Stimulated activated CD4-positive, alpha-beta T cell treated with anti-CD3 and anti-CD28 coated beads, TNF-alpha, amount 100 ng/mL, for 1 hour (primary cell): ENCODE results near the gene SESN2.

ENCODE experiments used
- DNase-seq, 3 donors: peaks; one replicate each; pipeline ENCODE4 v3.0.0-alpha.2; 2020; ENCODE audit warnings: low read depth in 3 of 3, low spot score in 1 of 3

The SESN2 gene

DNA sequence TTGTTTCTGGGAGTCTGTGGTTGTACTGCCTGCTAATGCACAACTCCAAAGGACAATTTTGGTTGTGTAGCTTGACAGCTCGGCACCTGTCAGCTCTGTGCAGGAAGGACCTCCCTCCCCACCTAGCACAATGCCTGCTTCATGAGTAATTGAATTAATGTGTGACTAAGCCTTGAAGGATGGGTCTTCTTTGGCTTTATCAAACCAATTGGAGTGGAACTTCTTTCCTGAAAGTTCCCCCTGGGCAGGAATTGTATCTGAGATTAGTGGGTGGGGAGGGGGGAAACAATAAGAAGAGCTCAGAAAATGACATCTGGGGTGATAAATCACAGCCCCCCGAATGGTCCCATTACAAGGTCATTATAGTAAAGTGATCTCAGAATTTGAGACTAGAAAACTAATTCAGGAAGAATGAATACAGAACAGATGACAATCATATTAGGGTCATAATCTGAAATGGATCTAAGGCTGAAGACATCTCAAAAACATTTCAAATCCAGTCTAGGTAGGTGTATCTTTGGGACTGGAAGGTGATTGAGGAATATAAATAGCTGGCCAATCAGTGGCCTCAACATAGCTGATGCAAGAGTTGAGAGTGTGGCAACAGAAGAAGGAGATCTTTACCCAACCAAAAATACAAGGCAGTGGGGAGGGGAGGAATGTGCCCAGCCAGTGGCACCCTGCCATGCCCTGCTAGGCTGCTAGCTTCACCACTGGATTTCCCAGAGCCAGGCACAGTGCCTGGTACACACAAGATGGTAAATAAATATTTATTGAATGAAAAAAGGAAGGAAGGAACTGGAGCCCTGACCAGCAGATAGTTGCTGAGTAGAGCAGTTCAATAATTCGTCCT lies 10.1 kb upstream of the SESN2 start:
- no peak for DNase-seq

DNA sequence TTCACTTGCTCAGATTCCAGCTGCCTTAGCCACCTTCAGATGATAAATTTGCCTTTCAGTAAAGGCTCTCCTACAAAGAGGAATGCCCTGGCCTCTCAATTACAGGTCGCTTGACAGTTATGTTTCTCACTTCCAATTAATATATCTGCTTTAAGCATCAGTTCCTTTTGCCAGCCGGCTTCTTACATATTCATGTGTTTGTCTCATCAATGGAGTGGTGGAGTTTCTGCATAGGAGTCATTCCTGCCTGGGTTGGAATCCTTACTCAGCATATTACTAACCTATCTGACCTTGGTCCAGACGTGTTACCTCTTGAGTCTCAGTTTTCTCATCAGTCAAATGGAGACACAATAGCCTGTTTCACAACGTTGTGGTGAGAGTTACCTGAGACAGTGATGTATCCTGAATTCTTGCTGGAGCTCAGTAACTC lies 9.4 kb upstream of the SESN2 start:
- no peak for DNase-seq

DNA sequence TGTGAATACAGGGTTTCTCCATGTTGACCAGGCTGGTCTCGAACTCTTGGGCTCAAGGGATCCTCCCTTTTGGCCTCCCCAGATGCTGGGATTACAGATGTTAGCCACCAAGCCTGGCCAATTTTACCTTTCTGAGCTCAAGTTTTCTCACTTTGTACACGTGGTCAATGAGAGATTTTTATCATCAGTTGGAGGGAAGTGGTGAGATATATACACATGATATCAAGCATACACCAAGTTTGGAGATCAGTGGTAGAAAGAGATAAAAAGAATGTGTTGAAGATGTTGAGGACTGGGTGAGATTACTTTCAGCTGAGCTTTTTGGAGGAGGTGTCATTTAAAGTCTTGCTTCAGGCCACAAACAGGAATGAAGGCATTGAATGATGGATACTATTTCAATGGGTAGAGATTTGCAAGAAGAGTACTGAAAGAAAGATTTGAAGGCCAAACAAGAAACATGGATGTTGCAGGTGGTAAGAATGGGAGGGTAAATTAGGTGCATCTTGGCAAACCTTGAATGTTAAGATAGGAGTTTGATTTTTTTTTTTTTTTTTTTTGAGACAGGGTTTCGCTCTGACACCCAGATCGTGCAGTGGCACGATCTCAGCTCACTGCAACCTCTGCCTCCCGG lies 3.0 kb upstream of the SESN2 start:
- no peak for DNase-seq

DNA sequence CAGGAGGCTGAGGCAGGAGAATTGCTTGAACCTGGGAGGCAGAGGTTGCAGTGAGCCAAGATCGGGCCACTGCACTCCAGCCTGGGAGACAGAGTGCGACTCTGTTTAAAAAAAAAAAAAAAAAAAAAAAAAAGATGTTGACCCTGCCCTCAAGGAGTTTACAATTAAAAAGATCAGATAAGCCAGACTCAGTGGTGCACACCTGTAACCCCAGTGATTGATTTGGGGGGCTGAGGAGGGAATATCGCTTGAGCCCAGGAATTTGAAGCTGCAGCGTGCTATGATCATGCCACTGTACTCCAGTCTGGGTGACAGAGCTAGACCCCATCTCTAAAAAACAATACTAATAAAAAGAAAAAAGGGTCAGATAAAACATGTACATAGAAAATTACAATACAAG lies 1.6 kb upstream of the SESN2 start:
- no peak for DNase-seq

DNA sequence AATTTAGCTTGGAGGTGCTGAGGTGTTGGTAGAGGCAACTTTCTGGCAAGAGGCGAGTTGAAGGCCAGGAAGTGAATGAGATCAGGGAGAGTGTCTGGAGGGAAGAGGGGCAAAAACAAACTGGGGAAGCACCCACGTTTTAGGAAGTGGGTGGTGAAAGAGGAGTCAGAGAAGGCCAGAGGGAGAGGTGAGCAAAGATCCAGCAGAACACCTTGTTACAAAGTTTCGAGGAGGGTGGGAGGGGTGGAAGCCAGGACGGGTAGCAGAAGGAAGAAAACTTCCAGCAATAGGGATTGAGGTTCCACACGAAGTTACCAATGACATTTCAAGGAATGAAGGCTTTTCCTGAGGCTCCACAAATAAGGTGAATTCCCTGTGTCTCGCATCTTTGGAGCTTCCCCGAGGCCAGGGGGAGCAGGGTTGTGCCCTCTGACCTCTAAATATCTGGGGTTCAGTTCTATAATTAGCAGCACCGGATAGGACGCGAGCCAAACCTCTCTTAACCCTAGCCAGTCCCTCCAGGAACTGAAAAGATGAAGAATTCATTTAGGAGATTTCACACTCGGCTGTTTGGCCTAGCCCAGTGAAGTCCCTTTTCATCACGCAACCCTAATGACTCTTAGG lies 578 bp upstream of the SESN2 start:
- DNase-seq, result no peak

DNA sequence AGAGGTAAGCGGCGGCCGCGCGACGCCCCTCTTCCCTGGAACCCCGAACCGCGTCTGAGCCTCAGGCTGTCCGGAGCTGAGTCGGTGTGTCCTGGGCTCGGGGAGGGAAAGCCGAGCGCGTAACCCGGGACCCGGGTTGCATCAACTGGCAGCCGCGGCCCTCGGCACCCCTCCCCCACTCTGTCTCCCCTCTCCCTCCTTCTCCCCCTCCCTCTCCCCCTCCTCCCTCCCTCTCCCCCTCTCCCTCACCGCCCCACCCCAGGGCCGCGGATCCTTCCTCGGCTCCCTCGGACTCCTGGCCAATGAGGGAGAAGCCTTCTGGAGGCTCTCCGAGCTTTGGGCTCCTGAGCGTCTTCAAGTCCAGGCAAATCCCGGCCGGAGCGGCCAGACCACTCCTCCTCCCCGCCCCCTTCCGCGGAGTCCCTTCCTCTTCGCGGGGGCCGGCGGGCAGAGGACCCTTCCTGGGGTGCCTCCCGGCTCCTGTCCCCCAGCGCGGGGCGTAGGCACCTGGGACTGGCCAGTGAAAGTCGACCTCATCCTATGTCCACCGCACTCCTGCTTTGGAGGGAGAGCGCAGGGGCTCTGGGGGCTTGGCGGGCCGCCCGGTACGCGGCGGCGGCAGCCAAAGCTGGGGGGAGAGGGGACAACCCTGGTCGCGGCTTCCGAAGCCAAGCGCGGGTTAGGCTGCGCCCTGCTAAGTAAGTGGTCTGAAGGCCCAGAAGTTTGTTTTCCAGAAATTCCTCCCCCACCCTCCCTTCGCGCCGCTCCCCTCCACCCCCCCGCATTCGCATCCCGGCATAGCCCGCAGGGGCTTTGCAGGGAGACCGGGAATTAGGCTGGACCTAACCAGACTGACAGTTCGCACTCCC lies 850 bp downstream of the SESN2 start:
- peak in 1 of 3 donors; percentile 26 for DNase-seq

DNA sequence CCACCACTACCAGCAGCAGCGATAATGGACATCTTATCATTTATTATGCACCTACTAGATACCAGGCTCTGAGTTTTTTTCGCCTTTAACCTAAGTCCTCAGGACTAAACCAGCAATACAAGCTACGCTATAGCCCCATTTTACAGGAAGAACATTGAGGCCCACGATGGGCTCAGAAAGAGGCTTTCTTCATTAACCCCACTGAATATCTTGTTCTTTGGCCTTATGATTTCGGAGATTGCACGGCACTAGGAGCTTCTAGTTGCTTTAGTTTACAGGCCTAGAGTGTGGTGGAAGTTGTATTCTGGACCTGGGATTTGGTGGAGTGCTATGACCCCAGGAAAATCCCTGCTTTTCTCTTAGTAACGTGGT lies 1.5 kb downstream of the SESN2 start:
- DNase-seq, result no peak

DNA sequence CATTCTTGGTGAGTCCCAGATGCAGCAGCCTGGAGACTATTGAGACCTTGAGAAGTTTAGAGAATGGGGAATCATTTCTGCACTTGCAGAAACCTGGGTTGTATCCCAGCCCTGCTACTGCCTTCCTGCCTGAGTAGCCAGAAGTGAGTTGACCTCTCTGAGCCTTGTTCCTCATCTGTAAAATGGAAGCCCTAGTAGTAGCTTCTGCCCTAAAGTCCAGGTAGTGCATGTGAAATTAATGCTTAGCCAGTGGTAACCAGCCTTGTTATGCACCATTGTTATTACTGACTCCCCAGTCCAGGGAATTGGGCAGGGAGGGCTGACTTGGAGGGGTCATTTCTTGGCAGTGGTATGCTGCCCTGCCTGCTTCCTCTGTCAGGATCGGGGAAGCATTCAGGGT lies 5.6 kb downstream of the SESN2 start:
- DNase-seq, result no peak

DNA sequence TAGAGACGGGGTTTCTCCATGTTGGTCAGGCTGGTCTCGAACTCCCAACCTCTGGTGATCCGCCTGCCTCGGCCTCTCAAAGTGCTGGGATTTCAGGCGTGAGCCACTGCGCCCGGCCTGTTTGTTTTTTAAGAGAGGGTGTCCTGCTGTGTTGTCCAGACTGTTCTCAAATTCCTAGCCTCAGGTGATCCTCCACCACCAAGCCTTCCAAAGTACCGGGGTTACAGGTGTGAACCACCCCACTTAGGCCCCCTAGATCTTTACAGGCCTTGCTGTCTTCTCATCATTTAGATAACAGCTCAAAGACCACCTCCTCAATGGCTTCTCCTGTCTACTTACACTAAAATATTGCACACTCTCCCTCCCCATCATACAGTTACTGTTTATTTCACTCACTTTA lies 6.3 kb downstream of the SESN2 start:
- no peak for DNase-seq

DNA sequence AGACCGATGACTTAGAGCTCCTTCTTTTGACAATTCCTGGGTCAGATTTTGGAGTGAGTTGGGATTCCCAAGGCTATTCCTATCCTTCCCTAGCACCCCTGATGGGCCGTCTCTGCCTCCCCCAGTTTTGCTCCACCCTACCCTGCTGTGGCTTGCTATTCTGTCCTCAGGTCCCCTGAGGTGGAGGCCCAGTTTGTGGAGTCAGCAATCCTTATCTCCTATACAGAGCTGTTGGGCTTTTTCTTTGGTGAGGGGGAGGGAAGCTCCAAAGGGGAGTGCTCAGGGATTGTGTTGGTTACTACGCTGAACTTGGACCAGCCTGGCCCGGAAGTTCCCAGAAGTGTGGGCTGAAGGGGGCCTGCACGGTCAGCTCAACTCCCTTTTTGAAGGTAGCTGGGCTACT lies 7.6 kb downstream of the SESN2 start:
- DNase-seq, result no peak

DNA sequence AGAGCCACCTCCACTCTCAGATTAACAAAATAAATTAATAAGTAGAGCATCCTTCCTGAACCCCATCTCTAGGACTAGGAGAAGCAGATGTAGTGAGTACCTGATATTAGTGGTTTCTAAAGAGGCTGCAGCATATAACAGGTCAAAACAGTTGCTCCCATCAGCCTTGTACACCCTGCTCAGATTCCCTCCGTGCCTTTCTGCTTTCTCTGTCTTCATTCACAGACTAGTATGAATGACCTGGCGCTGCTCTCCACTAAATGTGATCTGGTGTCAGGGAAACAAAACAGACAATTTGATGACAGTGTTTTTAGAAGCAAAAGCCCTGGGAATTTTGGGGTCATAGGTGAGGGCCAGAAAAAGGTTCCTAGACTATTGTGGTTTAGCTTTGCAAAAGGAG lies 8.3 kb downstream of the SESN2 start:
- no peak for DNase-seq

DNA sequence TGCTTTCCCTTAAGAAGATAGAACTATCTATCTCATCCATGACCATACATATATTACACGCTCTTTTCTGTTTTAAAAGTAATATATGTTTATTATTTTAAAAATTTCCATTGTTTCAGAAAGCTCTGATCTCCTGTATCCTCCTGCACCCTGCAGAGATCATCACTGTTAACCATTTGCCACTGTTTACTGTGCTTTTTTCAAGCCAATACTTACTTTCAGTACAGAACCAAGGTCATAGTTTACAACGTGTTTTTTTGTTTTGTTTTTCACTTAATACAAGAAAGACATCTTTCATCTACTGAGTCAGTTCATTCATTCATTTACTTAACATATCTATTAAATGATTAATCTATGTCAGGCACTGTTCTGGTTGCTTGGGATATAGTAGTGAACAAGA lies 10.2 kb downstream of the SESN2 start:
- no peak for DNase-seq

DNA sequence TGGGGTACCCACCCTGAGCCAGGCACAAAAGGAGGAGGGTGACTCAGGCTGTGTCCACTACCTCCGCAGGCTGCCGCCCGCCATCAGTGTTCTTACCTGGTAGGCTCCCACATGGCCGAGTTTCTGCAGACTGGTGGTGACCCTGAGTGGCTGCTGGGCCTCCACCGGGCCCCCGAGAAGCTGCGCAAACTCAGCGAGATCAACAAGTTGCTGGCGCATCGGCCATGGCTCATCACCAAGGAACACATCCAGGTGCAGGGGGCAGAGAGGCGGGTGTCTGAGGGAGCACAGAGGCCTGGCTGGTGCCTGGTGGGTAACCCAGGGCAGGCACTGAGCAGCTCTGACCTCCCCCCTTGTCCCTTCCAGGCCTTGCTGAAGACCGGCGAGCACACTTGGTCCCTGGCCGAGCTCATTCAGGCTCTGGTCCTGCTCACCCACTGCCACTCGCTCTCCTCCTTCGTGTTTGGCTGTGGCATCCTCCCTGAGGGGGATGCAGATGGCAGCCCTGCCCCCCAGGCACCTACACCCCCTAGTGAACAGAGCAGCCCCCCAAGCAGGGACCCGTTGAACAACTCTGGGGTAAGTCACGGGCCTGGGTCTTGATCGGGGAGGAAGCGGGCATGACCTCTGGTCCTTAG lies 13.0 kb downstream of the SESN2 start:
- DNase-seq, result no peak

DNA sequence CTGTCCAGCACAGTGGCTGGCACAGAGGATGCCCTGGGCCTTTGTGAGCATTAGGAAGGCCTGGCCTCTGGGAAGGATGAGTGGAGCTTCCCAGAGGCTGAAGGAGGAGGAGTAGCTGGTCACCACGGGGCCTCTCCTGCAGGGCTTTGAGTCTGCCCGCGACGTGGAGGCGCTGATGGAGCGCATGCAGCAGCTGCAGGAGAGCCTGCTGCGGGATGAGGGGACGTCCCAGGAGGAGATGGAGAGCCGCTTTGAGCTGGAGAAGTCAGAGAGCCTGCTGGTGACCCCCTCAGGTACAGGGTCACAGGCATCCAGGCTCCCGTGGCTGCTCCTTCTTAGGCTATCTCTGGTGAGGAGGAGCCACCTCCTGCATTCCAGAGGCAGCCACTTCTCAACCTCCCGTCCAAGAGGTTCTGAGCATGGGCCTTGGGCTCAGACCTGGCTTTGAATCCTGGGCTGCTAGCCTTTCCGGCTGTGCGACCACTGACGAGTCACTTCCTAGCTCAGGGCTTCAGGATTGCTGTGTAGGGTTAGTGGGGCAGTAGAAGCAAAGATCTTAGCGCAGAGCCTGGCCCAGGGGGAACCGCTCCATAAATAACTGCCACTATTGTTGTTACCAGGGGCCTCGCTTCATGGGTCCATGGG lies 14.0 kb downstream of the SESN2 start:
- no peak for DNase-seq

DNA sequence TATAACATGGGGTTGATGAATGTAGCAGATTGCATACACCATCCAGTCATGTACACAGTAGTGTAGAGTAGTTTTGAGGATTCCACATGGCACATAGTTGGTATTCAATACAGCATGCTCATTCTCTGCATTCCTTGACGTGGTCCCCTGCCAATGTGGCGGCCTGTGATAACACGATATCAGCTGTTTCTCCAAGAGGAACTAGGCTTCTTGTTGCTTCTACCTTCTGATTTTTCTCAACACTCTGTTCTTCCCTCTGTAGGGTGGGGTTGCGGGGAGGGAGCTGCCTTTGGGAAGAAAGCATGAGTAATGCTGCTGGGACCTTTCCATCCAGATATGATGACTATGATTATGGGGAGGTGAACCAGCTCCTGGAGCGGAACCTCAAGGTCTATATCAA lies 19.4 kb downstream of the SESN2 start:
- DNase-seq, result no peak

DNA sequence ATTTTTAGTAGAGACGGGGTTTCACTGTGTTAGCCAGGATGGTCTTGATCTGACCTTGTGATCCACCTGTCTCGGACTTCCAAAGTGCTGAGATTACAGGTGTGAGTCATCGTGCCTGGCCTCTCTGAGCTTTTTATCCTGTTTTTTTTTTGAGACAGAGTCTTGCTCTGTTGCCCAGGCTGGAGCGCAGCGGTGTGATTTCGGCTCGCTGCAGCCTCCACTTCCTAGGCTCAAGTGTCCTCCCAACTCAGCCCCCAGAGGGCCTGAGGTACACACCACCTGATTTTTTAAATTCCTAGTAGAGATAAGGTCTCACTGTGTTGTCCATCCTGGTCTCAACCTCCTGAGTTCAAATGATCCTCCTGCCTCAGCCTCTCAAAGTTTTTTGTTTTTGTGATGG lies 20.4 kb downstream of the SESN2 start:
- no peak for DNase-seq

DNA sequence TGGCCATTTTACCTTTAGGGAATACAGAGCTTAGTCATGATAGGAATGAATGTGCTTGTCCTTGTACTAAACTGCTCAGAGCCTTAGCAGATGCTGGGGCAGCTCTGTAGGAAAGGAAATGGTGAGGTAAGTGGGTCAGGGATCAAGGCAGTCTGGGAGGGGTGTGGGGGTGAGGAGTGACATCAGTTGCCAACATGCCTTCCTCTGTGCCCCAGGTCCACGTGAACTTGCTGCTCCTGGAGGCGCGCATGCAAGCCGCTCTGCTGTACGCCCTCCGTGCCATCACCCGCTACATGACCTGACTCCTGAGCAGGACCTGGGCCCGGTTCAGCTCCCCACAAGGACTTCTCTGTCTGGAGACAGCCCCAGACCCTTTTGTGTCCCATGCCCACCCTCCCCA lies 21.2 kb downstream of the SESN2 start:
- DNase-seq, result no peak

DNA sequence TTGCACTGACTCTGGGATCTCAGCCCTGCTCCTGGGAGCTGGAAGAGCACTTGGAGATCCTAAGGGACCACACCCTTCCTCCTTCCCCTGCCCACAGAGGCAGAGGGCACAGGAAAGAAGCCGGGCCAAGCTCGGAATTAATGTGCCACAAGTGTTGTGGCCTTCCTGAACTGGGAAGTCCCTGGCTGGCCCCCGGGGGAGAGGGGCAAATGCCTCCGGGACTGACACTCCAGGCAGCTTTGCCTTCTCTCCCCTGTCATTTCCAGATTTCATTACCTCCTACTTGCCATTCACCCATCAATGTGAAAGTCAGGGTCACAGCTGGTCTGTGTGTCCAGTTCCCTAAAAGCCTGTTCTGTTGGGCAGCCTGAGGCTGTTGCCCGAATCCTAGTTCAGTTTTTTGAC lies 21.7 kb downstream of the SESN2 start:
- DNase-seq, result no peak

DNA sequence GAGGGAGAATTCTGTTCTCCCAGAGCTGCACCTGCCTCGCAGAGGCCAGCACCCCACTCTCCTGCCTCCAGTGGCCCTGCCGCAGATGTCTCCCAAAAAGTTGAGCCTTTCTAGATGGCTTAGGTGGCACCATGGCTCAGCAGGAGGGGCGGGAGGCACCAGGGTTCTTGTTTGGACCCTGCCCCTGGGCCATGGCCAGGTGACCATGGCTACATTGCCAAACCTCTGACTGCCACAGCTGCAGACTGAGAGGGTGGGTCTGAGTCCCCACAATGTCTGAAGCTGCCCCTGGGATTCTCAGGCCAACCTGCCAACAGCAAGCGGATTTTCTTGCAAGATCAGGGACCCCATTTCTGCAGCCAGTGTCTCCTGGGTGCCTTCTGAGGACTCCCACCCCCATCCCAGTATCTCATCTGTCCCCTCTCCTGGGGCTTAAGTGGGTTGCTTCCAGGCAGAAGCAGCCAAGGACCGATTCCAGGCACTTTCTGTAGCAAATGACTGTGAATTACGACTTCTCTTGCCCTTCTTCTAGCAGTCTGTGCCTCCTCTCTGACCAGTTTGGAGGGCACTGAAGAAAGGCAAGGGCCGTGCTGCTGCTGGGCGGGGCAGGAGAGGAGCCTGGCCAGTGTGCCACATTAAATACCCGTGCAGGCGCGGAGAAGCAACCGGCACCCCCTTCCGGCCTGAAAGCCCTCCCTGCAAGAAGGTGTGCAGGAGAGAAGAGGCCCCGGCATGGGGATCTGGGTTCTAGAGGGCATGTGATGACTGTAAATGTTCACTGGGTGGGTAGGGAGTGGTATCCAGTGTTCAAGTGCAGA lies 22.5 kb downstream of the SESN2 start:
- DNase-seq, result no peak
